Smooth muscle cell of the brain vasculature (primary cell): ENCODE results near the gene CCDC87.

Experiments used
- DNase-seq: peaks from one replicate; pipeline ENCODE4 v3.0.0-alpha.2; 2012; ENCODE audit warnings: low read depth, low spot score

Gene CCDC87

GRCh38 chr11:66581261-66581660 is 11.6 kb downstream of the CCDC87 start:
- DNase-seq: no peak

- no peak for DNase-seq
Measured at GRCh38 chr11:66580803-66581202, 12.1 kb downstream of the CCDC87 start.

GRCh38 chr11:66579017-66579606 is 13.8 kb downstream of the CCDC87 start:
- no peak for DNase-seq

GRCh38 chr11:66570850-66571180 is 22.0 kb downstream of the CCDC87 start:
- DNase-seq: no peak

- DNase-seq: no peak
Measured at GRCh38 chr11:66570079-66570849, 22.6 kb downstream of the CCDC87 start.

- DNase-seq: no peak
Measured at GRCh38 chr11:66569076-66569475, 23.8 kb downstream of the CCDC87 start.

GRCh38 chr11:66568124-66568916 is 24.5 kb downstream of the CCDC87 start, which contains the start of gene CTSF:
Gene CTSF (minus strand): TSS chr11:66568606. CDS start chr11:66568486, 120 bp downstream.
- DNase-seq: no peak

- no peak for DNase-seq
Measured at GRCh38 chr11:66567787-66568123, 25.1 kb downstream of the CCDC87 start.

GRCh38 chr11:66566221-66566620 is 26.6 kb downstream of the CCDC87 start:
- DNase-seq: no peak

- no peak for DNase-seq
Measured at GRCh38 chr11:66564984-66565383, 27.9 kb downstream of the CCDC87 start.

- no peak for DNase-seq
Measured at GRCh38 chr11:66564538-66564937, 28.3 kb downstream of the CCDC87 start.

GRCh38 chr11:66563832-66564231 is 29.0 kb downstream of the CCDC87 start:
- DNase-seq: no peak

GRCh38 chr11:66562907-66563583 is 29.8 kb downstream of the CCDC87 start:
- DNase-seq: no peak

GRCh38 chr11:66562275-66562674 is 30.6 kb downstream of the CCDC87 start:
- no peak for DNase-seq

GRCh38 chr11:66561975-66562248 is 31.0 kb downstream of the CCDC87 start:
- DNase-seq: no peak

- DNase-seq: no peak
Measured at GRCh38 chr11:66561178-66561974, 31.5 kb downstream of the CCDC87 start.

- no peak for DNase-seq
Measured at GRCh38 chr11:66559866-66560676, 32.8 kb downstream of the CCDC87 start.

- DNase-seq: no peak
Measured at GRCh38 chr11:66559142-66559865, 33.6 kb downstream of the CCDC87 start.

GRCh38 chr11:66557733-66558326 is 35.0 kb downstream of the CCDC87 start:
- DNase-seq: no peak

GRCh38 chr11:66556086-66556485 is 36.8 kb downstream of the CCDC87 start:
- DNase-seq: no peak
